ENCODE results near the gene AVPR1A.
"Not testable (repeated sequence)": the region's sequence is repeated elsewhere in the genome, so short reads cannot be mapped to it uniquely, and the experiment has no call there.

AVPR1A gene

DNA sequence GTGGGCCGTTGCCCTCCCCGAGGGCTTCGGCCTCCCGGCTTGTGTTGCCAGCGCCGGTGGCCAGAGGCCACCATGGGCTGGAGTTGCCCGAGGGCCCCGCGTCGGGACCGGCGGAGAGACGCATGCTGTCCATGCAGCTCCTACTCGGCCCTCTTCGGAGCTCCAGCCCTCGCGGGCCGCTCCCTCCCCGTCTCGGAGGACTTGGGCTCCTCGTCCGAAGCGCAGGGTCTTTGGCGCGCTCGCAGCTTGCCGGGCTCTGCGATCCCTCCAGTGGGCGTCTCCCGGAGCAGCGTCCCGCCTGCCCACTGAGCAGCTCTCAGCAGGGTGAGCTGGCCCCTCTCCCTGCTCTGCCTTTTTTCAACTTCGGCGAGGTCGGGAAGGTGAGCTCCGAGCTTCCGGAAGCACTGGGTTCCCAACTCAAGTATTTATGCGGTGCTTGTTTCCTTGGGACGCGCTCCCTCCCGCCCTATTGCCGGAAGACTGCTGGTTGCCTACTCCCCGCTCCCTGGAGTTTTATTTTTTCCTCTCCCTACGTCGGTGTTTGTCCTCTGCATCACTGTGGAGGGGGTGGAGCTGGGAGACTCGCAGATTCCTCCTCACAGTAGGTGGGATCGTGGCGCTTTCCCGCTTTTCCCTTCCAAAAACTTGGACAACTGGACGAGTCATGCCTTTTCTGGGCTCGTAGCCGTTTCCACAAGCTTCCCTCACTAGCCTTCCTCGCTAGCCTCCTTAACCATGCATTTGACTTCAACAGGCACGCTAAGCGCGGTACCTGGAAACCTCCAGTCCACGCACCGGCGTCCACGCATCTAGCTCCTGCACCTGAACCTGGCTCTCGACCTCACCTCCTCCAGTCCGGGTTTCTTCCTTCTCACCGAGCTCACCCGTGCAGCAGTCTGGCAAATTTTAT is at the start of gene AVPR1A:
TSS of gene AVPR1A (minus strand) at position 489 of the 910 bp plus-strand sequence. CDS start at position 124, 365 bp downstream.
- DNase-seq (ENCODE audit: low read depth in 2 of 3, low spot score in 1 of 3) = no peak

DNA sequence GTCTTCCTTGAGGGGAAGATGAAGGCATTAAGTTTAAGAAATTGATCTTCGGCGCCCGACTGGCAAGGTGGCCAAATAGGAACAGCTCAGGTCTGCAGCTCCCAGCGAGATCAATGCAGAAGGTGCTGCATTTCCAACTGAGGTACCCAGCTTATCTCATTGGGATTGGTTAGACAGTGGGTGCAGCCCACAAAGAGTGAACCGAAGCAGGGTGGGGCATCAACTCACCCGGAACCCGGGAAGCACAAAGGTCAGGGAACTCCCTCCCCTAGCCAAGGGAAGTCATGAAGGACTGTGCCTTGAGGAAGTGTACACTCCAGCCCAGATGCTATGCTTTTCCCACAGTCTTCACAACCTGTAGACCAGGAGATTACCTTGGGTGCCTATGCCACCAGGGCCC is 45.2 kb upstream of the AVPR1A start:
- no peak for DNase-seq (ENCODE audit: low read depth in 2 of 3, low spot score in 1 of 3)

DNA sequence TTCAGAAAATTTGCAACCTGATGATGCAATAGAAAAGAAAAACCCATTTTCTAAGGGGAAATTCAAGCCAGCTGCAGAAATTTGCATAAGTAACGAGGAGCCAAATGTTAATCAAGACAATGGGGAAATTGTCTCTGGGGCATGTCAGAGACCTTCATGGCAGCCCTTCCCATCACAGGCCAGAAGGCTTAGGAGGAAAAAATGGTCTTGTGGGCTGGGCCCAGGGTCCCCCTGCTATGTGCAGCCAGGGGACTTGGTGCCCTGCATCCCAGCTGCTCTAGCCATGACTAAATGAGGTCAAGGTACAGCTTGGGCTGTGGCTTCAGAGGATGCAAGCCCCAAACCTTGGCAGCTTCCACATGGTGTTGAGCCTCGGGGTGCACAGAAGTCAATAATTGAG is 28.2 kb upstream of the AVPR1A start:
- DNase-seq (ENCODE audit: low read depth in 2 of 3, low spot score in 1 of 3) = no peak

DNA sequence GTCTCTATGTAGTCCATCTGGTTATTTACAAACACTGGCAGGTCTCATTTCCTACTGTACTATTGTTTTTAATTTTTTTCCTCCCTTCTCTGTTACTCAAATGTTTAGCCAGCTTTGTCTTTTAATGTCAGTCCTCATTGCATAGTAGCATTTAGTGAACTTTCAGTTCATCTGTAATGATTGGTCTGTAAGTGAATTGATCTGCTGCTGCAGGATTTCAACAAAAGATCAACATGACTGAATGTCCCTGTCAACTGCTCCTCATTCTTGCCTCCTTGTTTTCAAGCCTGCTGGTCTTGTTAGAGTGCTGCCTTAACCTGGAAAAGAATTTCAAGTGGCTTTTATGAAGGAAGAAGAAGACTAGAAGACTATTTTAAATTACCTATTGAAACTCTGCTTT is 19.3 kb upstream of the AVPR1A start:
- DNase-seq (ENCODE audit: low read depth in 2 of 3, low spot score in 1 of 3) = no peak

DNA sequence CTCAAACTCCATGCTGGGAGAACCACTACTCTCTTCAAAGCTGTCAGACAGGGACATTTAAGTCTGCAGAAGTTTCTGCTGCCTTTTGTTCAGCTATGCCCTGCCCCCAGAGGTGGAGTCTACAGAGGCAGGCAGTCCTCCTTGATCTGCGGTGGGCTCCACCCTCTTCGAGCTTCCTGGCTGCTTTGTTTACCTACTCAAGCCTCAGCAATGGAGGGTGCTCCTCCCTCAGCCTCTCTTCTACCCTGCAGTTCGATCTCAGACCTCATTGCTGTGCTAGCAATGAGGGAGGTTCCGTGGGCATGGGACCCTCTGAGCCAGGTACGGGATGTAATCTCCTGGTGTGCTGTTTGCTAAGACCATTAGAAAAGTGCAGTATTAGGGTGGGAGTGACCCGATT is 16.7 kb upstream of the AVPR1A start:
- not testable (repeated sequence) for DNase-seq (ENCODE audit: low read depth in 2 of 3, low spot score in 1 of 3)

DNA sequence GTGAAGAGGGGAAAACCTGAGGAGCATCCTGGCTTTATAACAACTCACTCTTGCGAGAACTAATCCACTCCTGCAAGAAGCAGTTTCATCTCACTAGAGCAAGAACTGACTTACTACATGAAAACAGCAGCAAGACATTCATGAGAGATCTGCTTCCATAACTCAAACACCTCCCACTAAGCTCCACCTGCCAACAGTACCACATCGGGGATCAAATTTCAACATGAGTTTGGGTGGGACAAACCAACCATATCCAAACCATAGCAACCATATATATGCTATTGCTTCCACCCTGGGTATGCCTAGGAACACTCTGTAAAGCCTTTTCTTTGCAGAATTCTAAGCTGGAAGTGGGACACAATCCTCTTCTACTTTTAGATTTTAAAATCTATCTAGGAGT is 13.9 kb upstream of the AVPR1A start:
- DNase-seq (ENCODE audit: low read depth in 2 of 3, low spot score in 1 of 3) = no peak

DNA sequence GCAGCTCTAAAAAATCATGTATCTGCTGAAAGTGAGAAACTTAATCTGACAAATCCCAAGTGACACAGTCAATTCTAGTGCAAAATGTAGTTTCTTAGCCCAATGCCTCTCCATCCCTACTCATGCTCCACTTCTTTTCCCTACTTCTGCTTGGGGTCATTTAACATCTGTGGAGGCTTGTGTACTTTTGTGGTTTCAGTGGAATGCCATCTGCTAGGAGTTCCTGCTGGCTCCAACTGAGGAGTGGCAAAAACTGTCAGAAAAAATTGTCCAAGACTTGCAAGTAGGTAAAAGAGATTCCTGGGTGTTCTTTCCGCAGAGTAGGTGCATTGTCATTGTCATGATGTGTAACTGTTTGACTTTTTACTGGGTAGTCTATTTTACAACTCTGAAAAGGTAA is 12.5 kb upstream of the AVPR1A start:
- no peak for DNase-seq (ENCODE audit: low read depth in 2 of 3, low spot score in 1 of 3)

DNA sequence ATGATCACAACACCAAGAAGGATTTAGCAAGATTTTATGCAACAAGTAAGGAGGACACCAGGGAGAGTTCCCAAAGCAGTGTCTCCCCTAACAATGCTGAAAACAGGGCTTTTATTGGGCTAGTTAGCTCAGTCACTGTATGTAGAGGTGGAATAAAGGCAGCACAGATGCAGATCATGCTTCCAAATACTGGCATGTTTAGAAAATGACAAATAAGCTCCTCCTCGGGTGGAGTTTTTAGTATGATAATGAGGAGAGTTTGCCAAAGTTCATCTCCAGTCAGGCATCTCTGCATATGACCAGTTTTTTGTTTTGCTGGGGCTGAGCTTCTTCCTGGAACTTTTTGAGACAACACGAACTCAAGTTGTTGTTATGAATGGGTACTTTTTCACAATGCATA is 4.4 kb upstream of the AVPR1A start:
- no peak for DNase-seq (ENCODE audit: low read depth in 2 of 3, low spot score in 1 of 3)

DNA sequence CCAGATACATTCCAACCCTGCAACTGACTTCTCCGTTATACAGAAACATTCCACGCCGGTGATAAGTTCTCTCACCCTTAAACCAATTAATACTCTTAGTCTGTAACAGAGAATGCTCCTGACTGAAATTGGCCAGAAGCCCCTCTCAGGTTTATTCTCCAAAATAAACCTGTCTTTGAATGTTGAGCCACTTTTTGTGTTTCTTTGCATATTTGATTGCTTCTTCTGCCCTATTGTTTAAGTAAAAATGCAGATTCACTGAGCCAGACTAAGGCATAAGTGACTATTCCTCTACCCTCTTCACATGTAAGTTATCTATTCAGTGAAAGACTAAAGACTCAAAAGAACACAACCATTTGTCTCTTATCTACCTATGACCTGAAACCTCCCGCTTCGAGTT is 3.6 kb upstream of the AVPR1A start:
- no peak for DNase-seq (ENCODE audit: low read depth in 2 of 3, low spot score in 1 of 3)

DNA sequence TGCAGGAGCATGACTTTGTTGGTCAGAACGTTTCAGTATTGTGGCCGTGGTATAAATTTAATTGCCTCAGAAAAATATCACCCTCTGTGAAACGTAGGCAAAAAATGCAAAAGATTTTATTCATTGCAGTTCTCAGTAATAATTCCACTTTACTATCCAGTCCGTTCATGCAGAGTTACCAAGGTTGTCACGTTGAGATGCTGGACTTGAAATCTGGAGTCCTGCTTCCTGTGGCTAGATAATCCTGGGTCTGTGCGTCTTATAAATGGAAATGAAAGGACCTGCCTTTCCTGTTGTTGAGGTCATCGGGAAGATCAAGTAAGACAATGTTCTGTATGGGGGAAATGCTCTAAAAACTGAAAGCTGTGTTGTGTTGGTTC is 1.3 kb upstream of the AVPR1A start:
- no peak for DNase-seq (ENCODE audit: low read depth in 2 of 3, low spot score in 1 of 3)

DNA sequence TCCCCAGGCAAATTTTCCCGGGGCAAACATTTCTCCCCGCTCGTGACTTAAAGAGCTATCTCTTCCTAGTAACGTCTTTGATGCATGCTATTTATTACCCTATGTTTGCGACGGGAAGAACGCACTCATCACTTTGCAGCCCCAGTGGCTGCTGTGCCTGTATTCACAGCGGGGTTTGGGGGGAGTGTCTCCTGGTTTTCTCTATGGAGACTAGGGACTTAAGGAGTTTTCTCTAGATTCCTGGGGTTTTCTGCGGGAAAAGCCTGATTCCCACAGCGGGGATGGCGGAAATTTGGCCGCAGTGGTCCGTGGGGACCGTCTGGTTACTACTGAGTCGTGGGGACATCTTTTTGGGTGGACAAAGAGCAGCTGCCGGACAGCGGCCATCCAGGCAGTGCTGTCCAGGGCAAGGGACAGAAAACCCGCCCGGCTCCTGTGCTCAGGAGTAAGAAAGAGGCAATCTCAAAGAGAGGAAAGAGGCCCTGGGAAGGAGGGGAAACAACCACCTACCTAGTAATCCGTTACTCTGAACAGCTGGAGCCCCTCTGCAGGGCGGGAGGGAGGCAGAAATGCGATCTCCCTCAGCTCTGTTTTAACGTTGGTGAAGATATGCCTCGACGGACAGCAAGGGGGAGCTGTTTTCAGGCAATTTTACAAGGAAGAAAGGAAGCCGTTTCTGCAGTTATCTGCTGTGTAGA is 771 bp upstream of the AVPR1A start:
- peak in 1 of 3 donors; percentile 20 for DNase-seq (ENCODE audit: low read depth in 2 of 3, low spot score in 1 of 3)

DNA sequence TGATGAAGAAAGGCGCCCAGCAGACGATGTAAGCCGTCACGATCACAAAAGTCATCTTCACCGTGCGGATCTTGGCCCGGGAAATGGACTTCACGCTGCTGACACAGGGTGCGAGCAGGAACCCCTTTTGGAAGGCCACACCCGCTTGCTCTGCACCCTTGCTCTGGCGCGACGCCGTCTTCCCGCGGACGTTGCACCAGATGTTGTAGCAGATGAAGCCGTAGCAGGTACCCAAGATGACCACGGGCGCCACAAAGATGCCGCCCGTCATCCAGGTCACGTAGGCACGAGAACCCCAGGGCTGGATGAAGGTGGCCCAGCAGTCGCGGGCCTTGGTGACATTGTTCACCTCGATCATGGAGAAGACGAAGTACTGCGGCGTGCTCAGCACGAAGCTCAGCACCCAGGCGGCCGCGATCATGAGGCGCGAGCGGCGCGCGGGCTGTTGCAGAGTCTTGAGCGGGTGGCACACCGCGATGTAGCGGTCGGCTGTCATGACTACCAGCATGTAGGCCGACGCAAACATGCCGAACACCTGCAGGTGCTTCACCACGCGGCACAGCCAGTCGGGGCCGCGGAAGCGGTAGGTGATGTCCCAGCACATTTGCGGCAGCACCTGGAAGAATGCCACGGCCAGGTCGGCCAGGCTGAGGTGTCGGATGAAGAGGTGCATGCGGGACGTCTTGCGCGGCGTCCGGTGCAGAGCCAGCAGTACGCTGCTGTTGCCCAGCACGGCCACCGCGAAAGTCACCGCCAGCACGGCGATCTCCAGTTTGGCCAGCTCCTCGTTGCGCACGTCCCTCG is 890 bp downstream of the AVPR1A start:
- DNase-seq (ENCODE audit: low read depth in 2 of 3, low spot score in 1 of 3) = no peak

DNA sequence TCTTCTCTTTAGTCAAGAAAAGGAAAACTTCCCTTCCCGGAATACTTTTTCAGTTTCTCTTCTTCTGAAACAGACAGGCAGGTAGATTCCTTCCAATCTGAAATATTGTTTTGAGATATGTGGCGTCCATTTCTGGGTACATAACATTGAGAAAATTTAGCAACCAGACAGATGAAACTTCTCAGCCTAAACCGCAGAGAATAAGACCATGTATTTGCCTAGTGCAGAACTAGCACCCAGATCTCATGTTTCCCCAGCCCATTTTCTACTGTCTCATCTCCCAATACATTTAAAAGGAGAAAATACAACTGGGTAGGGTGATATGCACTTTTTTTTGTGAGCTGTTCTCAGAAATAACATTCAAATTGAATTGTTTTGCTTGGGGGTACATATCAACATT is 6.4 kb downstream of the AVPR1A start:
- no peak for DNase-seq (ENCODE audit: low read depth in 2 of 3, low spot score in 1 of 3)

DNA sequence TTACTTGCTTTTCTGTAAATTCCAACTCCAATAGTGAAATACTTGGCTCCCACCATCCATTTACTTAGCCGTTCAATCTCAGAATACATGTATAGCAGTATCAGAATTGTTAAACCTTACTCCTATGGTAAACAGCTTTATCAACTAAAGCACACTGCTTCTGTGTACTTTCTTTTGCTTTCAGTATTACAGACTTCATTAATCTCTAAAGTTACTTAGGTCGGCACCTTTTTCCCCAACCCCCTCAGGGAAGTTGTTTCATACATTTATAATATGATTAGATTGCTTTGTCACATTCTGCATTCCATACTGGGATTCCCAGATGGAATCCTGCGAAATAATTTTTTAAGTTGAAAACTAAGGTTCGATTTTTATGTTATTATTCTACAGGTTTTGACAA is 12.5 kb downstream of the AVPR1A start:
- no peak for DNase-seq (ENCODE audit: low read depth in 2 of 3, low spot score in 1 of 3)

DNA sequence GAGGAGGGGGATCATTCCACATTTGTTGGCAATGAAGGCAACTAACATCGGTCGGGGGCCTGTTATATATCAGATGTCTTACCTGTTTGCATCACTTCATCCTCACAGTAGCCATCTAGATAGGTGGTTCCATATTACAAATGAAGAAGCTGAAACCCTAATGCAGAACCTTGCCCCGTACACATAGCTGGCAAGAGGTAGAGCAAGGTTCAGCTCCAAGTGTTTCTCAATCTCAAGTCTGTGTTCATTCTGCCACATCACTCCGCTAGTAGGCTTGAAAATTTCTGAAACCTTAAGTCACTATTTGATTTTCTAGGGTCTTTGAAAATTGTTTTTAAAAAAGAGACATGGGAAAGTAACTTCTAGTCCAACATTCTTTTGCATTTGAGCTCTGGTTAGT is 17.0 kb downstream of the AVPR1A start:
- DNase-seq (ENCODE audit: low read depth in 2 of 3, low spot score in 1 of 3) = no peak

DNA sequence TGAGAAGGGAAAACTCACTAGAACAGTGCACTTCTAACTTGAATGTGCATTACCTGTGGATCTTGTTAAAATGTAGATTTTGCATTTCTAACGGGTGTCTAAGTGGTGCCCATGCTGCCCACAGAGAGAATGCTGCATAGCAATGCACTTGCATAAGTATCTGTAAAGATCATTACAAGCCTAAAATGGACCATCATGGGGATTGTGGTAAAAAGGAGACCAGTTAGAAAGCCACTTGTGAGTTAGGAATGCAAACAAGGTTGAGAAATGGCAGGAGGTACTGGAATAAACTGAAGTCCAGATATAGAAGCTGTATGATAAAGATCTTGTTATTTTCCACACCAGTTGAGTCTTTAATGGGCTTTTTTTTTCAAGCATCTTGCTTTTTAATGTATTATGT is 18.8 kb downstream of the AVPR1A start:
- DNase-seq (ENCODE audit: low read depth in 2 of 3, low spot score in 1 of 3) = no peak

DNA sequence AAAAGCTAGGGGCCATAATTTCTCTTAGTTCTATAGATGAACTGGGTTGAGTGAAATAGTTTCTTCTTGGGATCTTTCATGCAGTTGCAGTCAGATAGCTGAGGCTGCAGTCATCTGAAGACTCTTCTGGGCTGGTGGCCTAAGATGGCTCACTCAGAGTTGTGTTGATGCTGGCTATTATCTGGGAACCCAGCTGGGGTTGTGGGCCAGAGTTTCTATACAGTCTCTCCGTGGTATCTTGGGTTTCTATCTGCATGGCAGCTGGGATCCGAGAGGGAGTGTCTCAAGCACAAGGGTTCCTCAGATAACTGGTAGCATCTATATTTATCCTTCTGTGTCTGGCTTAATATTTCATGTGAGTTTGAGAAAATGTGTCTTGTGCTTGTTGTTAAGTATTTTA is 21.1 kb downstream of the AVPR1A start:
- no peak for DNase-seq (ENCODE audit: low read depth in 2 of 3, low spot score in 1 of 3)

DNA sequence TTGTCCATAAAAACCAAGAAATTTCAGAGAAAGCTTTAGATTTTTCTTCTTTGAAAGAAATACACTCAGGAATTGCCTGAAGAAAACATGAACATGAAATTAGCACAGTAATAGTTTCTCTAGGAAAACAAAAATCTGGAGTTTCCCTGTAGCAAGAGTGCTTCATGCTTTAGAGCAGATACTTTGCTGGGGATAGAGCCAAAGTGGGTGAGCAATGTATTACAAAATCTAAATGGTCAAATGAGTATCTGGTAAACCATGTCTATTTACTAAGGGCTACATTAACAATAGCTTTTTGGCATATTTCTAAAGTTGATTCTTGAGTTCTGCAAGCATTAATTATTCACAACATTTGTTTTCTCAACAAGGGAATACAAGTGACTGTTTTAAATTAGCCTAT is 26.2 kb downstream of the AVPR1A start:
- no peak for DNase-seq (ENCODE audit: low read depth in 2 of 3, low spot score in 1 of 3)

DNA sequence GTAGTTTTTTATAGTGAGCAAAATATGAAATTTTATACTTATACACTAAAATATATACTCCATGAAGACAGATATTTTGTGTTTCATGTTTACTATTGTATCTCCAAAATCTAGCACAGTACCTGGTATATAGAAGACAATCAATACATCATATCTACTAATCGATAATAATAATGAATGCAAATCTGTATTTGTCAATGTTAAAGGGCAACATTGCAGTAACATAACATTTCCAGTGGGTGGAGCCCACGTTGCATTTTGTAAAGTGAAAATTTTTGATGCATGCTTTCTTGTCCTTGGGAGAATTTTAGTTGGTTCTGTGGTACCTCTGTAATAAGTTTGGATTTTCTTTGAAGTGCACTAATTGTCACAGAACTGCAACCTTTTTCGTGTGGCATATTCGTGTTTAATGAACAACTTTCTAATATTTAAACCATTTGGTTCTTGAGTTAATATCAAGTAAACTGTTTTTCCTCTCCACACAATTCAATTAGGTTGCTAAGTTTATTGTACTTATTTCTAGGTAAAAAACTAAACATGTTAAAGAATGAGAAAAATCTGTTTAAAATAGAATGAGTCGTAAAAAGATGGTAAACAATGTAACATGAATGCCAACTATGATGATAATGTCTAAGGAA is 47.4 kb downstream of the AVPR1A start:
- no peak for DNase-seq (ENCODE audit: low read depth in 2 of 3, low spot score in 1 of 3)

DNA sequence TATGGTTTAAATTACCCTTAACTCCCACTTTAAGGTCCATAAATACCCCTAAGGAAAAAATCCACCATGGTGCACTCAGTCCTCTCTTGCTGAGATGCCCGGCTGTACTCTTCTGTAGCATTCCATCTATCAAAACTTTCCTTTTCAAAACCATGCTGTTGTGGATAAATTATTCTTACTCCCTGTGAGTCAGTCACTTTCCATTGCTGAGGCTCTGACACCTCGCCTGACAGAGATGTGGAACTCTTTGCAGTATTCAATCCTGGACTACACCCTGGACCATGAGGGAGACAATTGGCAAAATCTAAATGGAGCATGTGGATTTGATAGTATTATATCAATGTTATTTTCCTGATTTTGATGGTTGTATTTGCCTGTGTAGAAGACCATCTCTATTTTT is 49.1 kb downstream of the AVPR1A start:
- no peak for DNase-seq (ENCODE audit: low read depth in 2 of 3, low spot score in 1 of 3)

DNA sequence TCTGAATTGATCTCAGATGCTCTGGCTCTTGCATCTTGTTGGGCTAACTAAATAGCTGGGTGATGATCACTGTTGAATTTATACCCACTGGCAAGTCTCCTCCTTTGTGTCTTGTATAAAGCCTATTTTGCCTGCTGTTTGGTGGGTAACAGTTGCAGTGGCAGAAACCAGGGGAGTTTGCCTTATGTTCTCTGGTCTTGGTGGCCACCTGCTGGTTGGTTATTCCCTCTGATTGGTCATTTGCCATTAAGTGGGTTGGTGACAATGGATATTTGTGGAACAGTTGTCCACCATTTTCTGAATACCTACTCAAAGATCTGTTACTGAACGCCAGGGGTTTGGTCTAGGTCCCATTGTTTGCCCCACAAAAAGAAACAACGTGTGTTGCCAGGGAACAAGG is 52.1 kb downstream of the AVPR1A start:
- DNase-seq (ENCODE audit: low read depth in 2 of 3, low spot score in 1 of 3) = no peak

Measured in stimulated activated CD4-positive, alpha-beta T cell treated with anti-CD3 and anti-CD28 coated beads, Interleukin-12 subunit alpha, Interleukin-12 subunit beta, amount 100 ng/mL, for 48 hours (primary cell).